HG03139 (cell line): ENCODE results near the gene HCN2.

ENCODE experiments used
- ATAC-seq: cut with Tn5 transposase; IDR thresholded peaks from one replicate; pipeline ENCODE4 v1.9.1; 2021; ENCODE audit not compliant: unreplicated experiment

HCN2 gene

DNA sequence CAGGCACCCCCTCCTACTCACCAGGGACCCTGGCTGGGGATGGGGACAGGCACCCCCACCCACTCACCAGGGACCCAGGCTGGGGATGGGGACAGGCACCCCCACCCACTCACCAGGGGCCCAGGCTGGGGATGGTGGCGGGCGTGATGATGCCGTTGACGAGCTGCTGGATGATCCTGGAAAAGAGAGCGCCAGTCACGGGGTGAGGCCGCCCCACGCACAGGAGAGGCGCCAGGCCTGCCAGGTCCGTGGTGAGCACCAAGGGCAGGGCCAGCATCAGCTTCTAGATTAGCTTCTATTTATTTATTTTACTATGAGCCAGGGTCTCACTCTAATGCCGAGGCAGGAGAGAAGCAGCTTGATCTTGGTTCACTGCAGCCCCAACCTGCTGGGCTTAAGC, 60.4 kb downstream of the HCN2 start:
- no peak for ATAC-seq

DNA sequence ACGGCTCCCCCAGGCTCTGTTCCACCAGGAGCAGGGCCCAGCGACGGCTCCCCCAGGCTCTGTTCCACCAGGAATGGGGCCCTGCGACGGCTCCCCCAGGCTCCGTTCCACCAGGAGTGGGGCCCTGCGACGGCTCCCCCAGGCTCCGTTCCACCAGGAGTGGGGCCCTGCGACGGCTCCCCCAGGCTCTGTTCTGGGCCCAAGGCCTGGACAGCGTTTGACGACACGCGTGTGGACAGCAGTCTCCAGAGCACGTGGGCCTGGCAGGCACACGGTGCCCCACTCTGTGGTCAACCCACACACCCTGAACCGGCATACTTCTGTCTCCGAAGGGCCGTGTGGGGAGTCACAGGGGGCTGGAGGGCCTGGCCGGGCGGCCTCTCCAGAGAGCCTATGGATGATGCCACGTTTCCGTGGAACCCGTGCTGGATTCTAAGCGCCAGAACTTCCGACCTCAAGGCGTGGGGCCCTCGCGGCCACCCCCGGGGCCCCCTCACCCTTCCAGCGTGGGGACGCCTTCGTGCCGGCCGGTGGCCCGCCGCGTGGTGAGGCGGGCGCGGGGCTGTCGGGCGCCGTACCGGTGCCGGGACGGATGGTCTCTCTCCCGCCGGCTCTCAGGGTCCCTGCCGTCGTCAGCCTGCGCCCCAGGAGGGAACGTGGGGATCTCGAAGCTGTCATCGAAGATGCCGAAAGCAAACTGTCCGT, 61.6 kb downstream of the HCN2 start:
- ATAC-seq: no peak

DNA sequence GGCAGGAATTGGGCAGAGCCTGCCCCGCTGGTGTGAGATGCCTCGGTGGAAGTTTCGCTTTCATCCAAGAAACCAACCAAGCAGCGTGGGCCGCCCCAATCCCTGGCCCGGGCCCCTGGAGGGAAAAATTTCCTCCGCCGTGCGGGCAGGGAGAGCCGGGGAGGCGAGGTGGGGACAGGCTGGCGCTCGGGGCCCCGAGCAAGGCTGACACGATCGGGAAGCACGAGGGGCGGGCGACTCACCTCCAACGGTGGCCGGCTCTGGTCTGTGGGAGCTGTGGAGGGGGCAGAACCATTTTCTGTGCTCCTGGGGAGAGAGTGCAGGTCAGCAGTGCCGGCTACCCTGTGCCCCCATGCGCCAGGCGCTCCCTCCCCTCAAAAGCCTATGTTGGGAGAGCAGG, 62.3 kb downstream of the HCN2 start:
- no peak for ATAC-seq

DNA sequence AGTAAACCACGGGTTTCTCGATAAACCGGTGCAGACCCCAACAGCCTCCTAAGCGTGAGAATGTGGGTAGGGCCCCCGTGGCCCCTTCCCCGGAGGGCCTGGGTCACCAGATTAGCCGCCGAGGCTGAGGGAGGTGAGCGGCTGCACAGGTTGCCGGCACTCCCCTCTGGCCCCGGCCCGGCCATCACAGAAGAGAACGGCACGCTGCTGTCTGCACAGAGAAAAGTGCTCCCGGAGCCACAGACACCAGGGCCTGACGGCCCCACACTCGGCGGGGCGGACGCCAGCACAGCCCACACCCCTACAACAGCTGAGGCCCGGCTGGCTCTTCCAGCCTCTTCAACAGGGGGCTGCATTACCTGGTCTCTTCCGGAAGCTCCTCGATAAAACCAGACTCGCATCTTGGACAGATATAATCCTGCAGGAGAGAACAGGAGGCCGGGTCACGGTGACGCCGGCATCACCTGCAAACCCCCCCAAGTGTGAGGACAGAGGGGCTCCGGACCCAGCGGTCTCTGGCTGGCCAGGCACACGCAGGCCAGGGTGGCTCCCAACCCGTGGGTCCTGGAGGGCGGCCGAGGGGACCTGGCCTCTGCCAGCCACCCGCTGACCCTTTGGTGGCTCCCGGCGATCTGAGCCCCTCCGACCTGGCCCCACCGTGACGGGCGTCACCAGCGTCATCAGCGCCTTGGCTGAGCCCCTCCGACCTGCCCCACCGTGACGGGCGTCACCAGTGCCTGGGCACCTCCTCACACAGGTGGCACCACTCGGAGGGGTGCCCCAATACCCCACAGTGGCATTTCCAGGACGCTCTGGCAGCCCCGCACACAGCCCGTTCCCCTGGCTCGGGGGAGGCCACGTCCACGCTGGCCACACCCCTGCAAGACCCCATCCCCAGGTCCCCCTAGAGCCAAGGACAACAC, 63.0 kb downstream of the HCN2 start:
- no peak for ATAC-seq

DNA sequence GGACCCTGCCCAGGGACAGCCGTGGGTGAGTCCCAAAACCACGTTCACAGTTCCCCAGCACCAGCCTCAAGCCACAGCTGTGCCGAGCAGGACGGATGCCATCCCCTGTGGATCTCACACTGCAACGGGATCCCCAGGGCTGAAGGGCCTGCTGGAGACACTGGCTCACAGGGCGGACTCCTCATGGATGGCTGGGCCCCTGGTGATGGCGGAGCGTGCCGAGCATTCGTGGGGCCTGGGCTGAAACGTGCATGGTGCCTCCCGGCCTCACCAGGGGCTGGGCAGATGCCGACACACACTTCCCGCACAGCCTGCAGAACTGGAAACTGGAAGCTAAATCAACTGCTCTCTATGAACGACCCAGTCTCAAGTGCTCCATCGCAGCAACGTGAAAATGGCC, 63.7 kb downstream of the HCN2 start:
- ATAC-seq: no peak

DNA sequence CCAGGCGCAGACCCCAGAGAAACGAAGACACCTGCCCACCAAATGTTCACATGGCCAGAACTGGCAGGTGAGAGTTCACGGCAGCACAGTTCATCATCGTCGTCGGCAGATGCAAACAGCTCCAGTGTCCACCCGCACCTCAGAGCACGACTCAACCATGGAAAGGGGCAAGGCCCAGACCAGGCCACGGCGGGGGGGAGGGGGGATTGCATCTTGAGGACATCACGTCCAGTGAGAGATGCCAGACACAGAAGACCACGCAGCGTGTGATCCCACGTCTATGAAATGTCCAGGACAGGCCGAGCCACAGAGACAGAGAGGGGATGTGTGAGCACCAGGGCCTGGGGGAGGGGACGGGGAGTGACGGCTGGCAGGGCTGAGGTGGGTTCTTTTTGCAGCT, 66.0 kb downstream of the HCN2 start:
- no peak for ATAC-seq

DNA sequence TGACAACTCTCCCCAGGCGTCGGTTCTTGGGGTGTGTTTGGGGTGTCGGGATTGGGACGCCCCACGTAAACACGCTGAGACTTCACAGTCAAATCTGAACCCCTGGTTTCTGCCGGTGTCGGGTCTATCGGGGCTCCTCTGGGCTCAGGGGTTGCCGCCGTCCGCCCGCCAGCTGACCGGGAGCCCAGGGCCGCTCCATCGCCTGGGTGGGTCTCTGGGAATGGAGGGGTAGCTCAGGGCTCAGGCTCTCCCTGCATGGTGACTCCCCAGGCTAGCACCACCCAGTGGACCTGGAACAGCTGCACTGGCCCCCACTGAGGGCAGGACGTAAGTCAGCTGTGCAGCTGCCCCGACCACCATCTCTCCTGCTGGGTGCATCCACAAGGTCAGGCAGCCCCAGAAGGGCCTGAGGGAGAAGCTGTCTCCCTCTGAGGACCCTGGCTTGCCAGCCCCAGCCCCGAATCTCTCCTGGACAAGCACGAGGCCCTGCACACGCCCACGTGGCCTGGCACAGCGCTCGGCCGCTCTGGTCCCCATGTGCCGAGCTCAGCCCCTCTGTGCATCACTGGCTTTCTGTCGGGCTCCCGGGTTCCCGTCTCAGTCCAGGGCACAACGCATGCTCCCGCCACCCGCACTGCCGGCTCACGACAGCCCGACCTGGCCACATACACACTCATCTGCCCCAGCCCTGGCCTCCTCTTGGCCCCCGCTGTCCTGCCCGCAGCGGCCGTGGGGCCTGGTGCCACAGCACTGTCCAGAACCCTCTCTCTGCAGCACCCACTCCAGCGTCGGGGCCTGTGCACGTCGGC, 67.3 kb downstream of the HCN2 start:
- no peak for ATAC-seq

DNA sequence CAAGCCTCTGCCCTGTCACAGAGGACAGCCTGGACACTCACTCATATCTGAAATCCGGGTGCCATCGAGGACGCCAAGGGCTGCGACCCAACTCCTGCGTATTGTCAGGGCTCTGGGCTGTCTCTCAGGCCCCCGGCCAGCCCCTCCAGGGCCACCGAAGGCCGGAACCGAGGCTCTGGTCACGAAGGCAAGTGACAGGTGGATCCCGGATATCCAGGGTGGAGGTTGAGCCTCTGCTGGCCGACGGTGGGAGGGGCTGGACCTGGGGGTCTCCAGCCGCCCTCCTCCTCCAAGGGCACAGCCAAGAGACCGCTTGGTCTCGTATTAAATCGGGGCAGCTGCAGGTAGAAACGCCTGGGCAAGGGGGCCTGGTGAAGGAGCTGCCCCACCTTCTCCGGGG, 67.9 kb downstream of the HCN2 start:
- ATAC-seq: no peak

DNA sequence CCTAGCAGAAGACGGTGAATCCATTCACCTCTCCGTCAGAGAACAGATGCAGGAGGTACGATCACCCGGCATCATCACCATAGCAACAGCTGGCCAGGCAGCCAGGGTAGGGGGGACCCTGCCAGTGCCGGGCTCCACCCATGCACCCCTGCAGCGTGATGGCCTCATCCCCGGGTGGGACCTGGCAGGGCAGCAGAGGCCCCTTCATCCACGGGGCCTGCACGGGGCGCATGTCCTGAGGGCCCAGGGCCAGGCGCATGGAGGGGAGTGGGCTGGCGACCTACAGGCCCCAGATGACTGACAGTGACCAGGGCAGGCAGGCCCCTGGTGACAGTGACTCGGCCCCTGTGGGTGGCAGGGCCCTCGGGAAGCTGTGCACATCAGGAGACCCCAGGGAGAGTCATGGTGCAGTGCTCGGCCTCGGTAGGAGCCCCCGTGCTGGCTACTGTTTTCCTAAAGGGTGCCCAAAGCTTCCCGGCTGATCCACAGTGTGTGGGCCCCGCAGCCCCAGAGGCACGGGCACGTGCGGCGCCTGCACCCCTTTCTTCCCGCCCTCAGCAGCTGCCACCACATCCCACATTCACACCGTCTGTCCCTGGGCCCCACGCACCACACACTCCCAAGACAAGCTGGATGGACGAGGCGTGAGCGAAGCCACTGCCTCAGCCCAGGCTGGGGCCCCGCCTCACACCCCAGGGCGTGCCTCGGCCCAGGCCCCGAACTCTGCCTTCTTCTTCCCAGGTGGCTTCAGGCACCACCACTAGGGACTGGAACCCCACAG, 68.6 kb downstream of the HCN2 start:
- no peak for ATAC-seq

DNA sequence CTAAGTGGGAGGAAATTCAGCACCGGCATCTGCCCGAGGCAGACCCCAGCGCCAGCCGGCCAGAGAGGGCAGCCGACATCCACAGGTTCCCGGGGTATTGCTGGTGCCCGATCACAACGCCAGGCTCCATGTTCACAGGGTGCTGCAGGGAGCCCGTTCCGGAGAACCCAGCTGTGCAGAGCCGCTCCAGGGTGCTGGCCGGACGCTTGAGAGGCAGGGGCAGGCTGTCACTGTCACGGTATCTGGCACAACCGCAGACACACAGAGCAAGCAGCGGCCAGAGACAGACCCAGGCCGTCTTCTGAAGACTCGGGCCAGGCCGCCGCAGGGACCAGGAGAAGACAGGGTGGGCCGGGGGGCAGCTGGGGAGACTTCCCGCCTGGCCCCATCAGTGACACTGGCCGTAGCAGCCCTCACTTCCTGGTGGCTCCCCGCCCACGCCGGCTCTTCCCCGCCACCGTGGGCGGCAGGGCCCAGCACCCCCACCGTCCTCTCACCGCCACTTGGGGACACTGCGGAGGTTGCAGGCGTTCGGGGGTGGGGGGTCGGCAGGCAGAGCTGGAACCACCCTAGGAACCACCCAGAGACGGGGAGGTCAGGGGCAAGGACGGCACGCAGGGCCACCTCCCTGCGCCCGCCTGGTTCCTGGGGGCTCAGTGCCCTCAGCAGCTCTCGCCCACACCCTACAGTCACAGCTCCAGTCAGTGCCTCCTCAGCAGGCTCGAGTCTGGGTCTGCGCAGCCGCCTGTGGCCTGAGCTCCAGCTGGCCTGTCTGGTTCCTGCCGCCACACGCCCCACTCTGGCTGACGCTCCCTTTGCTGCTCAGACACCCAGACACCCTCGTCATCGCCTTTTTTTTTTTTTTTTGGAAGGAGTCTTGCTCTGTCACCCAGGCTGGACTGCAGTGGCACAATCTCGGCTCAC, 69.5 kb downstream of the HCN2 start:
- ATAC-seq: no peak

DNA sequence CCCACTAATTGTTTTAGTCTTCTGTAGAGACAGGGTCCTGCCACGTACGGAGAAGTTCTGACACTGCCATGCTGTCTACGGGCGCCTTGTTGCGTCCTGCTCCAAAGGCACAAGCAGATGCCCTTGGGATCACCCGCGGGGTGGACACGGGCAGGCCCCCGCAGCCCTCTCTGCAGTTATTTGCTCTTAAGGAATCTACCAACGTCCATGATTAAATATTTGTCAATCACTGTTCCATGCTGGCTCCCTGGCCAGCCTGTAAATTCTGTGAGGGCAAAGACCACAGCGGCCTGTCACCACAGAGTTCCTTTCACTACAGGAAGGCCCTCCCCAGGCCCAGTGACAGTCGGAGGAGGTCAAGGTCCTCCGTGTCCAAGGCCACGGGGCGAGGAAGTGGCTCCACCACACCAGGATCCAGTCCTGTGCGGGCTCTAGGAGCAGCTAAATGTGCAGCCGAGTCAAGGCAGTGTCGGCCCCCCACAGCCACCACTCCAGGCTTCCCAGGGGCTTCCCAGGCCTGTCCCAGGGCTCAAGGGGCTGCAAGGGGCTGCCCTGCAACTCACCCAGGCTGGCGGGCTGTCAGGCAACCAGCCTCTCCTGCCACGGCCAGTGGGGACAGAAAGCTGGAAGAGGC, 71.2 kb downstream of the HCN2 start:
- no peak for ATAC-seq

DNA sequence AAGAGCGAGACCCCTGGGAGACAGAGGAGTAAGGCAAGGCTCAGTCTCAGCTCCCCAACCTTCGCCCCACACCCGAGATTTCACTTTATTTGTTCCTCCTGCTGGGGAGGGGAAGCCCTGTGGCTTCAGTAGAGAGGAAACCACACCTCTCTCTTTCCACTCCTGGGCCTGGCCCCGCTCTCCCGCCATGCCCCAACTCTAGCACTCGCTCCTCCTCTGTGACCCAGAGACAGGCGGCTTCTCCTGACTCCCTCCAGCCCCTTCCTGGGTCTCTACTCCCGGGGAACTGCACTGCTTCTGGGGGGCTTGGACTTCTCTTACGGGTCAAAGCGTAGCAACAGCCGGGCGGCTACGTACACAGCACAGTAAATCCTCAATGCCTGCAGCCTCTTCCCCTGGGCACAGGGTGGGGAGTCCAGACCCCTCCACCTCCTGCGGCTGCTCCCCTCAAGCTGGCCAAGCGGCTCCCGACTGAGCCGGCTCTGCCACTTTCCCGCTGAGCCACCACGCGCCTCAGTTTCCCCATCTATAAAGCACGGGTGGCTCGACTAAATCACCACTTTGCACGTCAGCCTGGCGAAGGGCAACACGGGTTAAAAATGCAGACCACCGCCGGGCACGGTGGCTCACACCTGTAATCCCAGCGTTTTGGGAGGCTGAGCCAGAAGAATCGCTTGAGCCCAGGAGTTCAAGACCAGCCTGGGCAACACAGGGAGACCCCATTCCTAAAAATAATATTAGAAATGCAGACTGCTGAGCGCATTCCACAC, 71.9 kb downstream of the HCN2 start:
- ATAC-seq: no peak

DNA sequence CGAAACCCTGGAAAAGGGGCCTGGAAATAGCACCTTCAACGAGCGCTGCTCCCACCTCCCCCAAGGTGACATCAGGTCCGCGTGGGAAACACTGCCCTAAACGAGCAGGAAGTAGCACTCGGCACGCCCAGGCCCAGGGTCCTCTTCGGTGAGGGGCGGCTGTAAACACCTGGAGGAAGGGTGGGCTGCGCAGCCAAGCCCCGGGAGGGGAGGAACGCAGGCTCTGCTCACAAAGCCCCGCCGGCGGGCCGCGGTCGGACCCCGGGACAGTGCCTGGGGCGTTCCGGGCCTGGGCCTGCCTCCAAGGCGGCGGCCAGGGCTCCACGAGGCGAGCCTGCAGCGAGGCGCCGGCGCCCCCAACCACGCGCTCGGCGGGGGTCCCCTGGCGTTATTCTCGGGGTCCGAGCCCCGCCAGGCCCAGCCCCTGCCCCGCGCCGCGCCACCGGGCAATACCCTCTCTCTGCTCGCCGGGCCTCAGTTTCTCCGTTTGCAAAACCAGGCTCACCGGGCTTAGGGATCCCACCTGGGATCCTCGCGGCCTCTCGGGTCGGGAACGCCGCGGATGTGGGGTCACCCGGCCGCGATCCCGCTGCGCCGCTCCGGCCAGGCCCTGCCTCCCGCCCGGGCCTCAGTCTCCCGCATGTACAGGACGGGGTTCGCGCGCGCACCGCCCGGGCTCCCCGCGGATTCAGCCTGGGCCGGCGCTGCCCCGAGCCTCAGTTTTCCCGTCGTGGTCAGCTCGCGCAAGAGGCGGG, 72.7 kb downstream of the HCN2 start:
- no peak for ATAC-seq

DNA sequence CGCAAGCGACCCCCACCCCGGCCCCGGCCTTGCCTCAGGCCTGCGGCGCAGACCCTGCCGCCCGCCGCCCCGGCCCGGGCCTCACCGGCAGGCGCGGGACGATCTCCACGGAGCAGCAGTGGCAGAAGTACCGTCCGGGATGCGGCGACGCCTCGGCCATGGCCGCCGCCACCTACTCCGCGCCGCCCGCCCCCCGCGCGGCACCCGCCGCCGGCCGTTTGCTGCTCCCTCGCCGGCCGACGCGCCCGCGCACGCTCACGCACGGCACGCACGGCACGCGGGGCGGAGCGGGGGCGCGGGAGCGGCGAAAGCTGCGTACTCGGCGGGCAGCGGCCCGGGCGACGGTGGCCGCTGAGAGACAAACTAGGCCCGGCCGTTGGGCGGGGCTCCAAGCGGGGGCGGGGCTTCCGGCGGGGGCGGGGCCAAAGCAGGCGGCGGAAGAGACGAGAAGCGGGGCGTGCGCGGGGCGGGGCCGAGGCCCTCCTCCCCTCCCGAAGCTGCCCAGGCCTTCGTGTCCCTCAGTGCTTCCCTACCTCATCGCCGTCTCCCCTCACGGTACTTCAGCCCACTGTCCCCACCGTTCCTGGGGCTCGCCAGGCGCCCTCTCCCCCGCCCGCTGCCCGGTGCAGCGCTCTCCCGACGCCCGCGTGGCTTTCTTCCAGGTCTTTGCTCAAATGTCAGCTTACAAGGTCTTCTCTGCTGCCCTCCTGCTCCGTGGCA, 73.4 kb downstream of the HCN2 start, which contains the start of gene RNF126:
Gene RNF126, minus strand, starts transcription at position 253 of the 720 bp plus-strand sequence. Its CDS starts 93 bp downstream, at position 160.
- peak; percentile 47 for ATAC-seq

DNA sequence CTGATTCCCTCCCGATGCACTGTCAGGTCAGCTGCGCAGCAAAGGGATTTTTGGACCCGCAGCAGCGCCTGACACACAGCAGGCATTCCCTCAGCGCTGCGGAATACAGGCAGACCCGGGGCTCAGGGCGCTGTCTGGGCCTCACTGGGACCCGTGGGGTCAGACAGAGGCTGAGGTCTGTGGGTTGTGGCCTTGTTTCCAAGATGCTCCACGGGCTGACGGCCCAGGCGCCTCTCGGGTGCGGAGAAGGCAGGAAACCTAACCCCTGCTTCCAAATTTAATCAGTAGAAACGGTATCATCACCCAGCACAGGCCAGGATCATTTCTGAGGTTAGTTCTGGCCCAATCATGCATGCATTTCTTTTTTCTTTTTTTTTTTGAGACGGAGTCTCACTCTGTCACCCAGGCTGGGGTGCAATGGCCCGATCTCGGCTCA, 74.0 kb downstream of the HCN2 start:
- no peak for ATAC-seq

DNA sequence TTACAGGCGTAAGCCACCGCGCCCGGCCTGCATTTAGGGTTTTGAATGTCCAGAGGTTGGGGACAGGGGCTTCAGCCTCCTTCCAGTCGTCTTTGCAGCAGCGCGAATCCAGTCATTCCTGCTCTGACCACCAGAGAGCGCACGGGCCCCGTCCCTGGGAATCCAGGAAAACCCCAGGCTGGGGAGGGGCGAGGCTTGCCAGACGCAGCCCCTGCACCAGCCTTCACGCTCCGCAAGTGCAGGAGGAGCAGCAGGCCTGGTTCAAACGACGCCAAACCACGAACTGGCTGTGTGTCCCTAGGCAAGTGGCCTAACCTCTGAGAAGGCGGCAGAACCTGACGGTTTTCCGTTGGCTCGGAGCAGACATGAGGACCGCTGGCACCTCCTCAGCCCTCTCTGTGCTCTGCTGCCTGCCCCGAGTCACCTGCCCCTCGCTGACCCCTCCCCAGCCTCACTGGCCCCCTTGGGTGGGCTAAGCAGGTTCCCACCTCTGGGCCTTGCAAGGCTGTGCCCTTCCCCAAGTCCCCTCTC, 75.3 kb downstream of the HCN2 start:
- ATAC-seq: no peak
